IPS DF 4.7 (cell line): ENCODE measurements around the gene SYT14.
"Not testable (repeated sequence)": the region's sequence is repeated elsewhere in the genome, so short reads cannot be mapped to it uniquely, and the experiment has no call there.

ENCODE experiments used
- DNase-seq: peaks from one replicate; pipeline ENCODE4 v3.0.0-alpha.2; 2013; ENCODE audit warnings: low spot score; ENCODE audit errors: extremely low read depth

The SYT14 gene

DNA sequence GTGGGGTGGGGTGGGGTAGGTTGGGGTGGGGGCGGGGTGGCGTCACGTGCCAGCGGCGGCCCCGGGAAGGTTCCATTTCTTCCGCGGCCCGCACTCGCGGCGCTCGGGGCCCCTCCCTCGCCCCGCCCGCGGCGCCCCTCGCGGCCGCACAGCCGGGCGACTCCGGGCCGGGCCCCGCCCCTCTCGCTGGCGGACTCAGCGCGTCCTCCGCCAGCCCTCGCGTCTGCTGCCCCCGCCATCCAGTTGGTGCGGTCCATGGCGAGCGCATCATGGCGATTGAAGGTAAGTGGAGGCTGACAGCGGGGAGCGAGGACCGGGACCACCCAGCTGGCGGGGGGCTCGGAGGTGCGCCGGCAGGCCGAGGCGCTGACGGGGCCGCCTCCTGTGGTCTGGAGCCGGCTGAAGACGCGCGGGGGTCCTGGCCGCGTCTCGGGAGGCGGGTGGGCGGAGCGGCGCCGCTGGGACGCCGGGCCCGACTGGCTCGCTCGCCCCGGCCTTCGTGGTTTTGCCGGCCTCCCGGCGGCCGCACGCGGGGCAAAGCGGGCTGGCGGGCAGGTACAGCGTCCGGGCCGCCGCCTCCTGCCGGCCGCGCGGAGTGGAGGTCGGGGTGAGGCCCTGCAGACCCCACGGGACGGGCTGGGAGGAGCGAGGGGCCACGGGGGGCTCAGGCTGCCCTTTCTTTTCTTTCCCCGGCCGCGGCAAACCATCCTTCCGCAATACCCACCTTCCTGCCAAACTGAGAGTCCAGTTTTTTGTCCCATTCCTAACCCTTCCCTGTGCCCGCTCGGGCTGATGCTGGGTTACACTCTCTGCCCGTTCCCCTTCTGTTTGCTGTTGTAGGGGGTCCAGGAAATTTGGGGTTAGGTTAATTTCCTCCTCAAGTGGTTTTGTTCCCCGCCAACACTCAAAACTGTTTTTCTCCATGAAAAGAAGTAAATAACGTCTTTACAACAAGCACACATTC is at the start of gene SYT14:
TSS of gene SYT14 (plus strand) at position 222 of the 964 bp plus-strand sequence. CDS start at position 270, 48 bp downstream.
- DNase-seq, result no peak

- DNase-seq, result not testable (repeated sequence)
Measured at GRCh38 chr1:209888291-209889076, 49.5 kb upstream of the SYT14 start.

- no peak for DNase-seq
Measured at GRCh38 chr1:209889077-209889418, 49.0 kb upstream of the SYT14 start.

DNA sequence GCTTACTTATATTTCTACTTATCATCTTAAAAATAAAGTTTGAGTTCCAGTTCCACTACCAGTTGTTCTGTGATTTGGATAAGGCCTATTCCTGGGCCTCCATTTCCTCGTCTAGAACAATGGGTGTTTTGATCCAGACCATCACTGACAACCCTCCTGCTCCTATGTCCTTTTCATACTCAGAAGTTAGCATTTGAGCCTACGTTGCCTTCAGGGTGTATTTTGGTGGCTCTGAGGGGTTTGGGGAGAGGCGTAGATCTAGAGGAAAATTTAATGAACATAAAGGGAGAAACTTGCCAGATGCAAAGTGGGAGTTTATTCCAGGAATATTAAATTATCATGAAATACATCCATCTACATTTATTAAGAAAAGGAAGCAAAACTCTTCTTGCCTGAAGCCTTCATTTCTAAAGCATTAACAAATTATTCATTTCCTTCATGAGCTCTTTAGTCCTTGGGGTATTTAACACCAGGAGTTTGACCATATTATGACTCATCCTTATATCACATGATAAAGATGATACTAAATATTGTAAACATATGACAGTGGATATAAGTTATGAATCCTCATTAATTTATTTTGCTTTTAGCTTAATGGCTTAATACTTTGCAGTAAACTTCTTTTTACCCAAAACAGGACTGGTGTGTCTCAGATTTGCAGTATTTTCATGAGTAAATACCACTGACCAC is 47.2 kb upstream of the SYT14 start:
- DNase-seq, result no peak

DNA sequence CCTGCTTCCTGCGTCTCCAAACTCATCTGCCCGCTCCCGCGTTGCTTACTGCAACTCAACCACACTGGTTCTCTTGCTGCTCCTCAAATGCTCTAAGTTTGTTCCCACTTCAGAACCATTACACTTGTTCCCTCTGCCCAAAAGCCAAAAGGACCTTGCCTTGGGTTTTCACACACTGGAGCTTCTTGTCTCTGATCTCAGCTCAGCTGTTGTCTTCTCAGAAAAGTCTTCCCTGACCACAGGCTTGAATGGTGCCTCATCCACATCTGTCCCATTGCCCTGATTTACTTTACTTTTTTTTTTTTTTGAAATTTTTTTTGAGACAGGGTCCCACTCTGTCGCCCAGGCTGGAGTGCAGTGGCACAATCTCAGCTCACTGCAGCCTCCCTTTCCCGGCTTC is 44.3 kb upstream of the SYT14 start:
- no peak for DNase-seq

GRCh38 chr1:209895709-209896108 is 42.3 kb upstream of the SYT14 start:
- DNase-seq, result no peak

- DNase-seq, result no peak
Measured at GRCh38 chr1:209896346-209896745, 41.7 kb upstream of the SYT14 start.

DNA sequence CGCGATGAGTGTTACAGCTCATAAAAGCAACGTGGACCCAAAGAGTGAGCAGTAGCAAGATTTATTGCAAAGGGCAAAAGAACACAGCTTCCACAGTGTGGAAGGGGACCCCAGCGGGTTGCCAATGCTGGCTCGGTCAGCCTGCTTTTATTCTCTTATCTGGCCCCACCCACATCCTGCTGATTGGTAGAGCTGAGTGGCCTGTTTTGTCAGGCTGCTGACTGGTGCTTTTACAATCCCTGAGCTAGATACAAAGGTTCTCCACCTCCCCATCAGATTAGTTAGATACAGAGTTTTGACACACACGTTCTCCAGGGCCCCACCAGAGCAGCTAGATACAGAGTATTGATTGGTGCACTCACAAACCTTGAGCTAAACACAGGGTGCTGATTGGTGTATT is 39.7 kb upstream of the SYT14 start:
- not testable (repeated sequence) for DNase-seq

- DNase-seq, result not testable (repeated sequence)
Measured at GRCh38 chr1:209898851-209899250, 39.2 kb upstream of the SYT14 start.

DNA sequence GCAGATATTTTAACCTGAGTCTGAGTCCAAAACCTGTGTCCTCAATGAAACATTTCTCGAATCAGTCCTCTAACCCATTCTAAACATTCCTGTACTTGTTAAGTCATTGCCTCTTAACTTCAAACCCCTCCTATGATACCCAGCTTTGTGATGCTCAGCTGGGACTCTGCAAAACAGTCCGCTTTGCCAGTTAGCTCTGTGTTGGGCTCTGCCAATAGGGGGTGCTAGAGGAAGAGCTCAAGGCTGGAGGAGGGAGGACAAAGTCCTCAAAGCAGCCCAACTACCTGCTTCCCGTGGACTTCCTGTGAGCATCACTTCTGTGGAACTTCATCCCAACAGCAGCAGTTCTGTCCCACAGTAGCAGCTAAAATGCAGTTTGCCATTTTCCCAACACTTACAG is 38.1 kb upstream of the SYT14 start:
- peak; percentile 58 for DNase-seq

- DNase-seq, result no peak
Measured at GRCh38 chr1:209900734-209901133, 37.3 kb upstream of the SYT14 start.

- no peak for DNase-seq
Measured at GRCh38 chr1:209901211-209901610, 36.8 kb upstream of the SYT14 start.

- not testable (repeated sequence) for DNase-seq
Measured at GRCh38 chr1:209904774-209905173, 33.2 kb upstream of the SYT14 start.

- DNase-seq, result no peak
Measured at GRCh38 chr1:209911746-209912145, 26.3 kb upstream of the SYT14 start.

GRCh38 chr1:209912306-209912705 is 25.7 kb upstream of the SYT14 start:
- no peak for DNase-seq

DNA sequence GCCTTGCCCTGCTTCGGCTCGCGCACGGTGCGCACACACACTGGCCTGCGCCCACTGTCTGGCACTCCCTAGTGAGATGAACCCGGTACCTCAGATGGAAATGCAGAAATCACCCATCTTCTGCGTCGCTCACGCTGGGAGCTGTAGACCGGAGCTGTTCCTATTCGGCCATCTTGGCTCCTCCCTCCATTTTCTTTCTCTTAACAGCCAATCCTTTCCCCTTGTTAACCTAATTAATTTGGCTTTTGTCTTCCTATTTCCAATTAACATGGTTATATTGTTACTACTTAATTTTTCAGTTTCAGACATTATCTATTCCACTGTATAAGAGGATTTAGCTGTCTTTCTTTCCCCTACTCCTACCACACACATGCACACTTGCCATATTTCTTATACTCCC is 18.4 kb upstream of the SYT14 start:
- not testable (repeated sequence) for DNase-seq

DNA sequence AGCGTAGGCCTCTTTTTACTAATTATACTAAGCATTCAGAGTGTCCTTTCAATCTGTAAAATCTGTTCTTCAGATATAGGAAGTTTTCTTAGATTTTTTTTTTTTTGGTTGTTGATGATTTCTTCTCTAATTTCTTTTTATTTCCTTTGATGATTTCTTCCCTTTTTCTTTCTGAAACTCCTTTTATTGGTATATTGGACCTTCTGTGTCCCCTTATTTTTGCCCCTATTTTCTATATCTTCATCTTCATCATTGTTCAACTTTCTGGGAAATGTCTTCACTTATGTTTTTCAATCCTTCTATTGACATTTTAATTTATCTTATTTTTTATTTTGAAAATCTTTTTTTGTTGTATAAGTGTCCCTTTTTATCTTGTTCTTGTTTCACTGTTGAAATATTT is 17.2 kb upstream of the SYT14 start:
- DNase-seq, result no peak

DNA sequence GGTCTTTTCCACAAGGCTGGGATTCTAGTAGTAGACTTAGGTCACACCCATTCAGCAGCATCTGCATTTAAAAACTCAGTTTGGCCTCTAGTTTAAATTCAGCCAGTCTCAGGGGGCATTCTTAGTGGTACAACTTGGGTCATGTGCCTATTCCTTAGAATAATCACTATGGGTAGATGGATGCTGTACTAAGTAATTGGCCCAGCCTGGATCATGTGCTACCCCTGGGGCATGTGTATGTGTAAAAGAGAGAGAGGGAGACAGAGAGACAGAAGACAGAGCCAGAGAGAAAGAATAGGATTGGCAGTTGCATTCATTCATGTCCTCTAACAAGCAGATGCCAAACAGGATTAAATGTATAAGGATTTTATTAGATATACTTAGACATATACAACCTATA is 13.6 kb upstream of the SYT14 start:
- DNase-seq, result no peak

- no peak for DNase-seq
Measured at GRCh38 chr1:209926045-209926444, 12.0 kb upstream of the SYT14 start.

- no peak for DNase-seq
Measured at GRCh38 chr1:209927466-209927865, 10.6 kb upstream of the SYT14 start.

- DNase-seq, result no peak
Measured at GRCh38 chr1:209929751-209930150, 8.3 kb upstream of the SYT14 start.

DNA sequence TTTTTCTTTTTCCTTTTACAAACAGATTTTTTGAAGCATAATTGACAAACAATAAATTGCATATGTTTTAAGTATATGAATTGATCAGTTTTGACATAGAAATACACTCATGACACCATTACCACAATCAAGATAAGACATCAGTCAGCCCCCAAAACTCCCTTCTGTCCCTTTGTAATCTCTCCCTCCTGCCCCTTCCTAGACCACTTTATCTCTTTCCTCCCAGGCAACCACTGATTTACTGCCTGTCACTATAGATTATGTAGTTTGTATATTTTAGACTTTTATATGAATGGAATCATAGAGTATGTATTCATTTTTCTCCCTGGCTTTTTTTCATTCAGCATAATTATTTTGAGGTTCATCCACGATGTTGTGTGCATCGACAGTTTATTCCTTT is 6.9 kb upstream of the SYT14 start:
- no peak for DNase-seq
